Muscle of back (tissue), 11 donors: Measurements from ENCODE around the gene VASN. TPM values are rescaled to one million over a fixed set of nuclear protein-coding genes. Genes with fewer than 3 reads are reported as not detected.
"Not testable (repeated sequence)": the region's sequence is repeated elsewhere in the genome, so short reads cannot be mapped to it uniquely, and the experiment has no call there.

ENCODE experiments used
- DNase-seq, 3 donors: peaks; one replicate each; pipeline versions ENCODE4 v3.0.0 to v3.0.0-alpha.2; 2013
- polyA plus RNA-seq, 10 donors: library from polyadenylated mRNA; unstranded; fragments of 120-200 nt; gene quantifications; one replicate each; pipeline ENCODE4 v1.2.1, GENCODE V29; 2013; ENCODE audit not compliant: insufficient read length in 10 of 10

VASN gene
- polyA plus RNA-seq, 10 donors = 9.5 to 26.6 (median 14.3) TPM

GRCh38 chr16:4382795-4383357, 11.2 kb downstream of the VASN start:
- DNase-seq = peak in 1 of 3 donors; percentile 34

- peak in 1 of 3 donors; percentile 14 for DNase-seq
Measured at GRCh38 chr16:4383591-4384444, 12.2 kb downstream of the VASN start.

DNA sequence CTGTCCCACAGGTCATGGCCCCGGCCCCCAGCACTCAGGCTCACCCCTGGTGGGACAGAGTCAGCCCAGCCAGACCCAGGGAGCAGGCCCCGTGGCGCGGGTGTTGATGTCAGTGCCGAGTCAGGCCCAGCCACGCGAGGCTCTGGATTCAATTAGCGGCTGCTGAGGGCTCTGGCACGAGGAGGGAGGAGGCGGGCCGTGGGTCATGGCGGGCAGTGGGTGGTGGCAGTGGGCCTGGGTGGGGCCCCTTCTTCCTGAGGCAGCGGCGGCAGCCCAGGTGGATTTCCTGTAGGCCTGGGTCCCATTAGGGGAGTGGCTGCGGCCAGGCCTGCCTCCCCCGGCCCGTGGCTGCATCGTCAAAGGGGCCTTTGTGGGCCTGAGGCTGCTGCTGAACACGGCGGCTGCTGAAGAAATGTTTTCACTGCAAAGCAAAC, 12.9 kb downstream of the VASN start:
- peak in 1 of 3 donors; percentile 78 for DNase-seq

GRCh38 chr16:4385066-4385788, 13.6 kb downstream of the VASN start:
- DNase-seq = peak in 1 of 3 donors; percentile 41

DNA sequence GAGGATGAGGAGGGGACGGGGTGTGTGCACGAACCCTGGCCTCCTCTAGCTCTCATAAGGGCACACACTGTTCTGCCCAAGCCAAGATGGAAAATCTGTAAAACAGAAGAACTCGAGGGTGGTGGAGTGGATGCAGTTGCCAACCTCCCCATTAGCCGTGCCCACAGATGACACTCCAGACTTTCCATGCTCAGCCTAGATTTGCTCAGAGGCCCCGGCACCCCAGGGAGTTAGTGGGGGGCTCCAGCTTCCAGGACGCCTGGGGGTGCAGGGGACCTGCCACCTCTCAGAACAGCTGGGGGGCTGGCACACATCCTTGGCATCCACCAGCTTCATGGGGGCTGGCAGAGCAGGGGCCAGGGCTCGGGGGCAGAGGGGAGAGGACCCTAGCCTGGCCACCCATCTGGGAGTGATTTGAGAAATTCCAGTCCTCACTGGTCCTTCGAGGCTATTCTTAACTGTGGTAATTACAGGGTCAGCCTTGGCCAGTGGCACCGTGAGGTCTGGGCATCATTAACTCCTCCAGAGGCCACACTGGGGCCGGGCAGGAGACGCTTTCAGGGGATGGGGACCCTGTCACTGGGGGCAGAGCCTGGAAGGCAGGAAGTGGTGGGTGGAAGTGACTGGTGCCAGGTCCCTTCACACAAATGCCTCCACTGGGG, 14.3 kb downstream of the VASN start:
- DNase-seq = no peak

DNA sequence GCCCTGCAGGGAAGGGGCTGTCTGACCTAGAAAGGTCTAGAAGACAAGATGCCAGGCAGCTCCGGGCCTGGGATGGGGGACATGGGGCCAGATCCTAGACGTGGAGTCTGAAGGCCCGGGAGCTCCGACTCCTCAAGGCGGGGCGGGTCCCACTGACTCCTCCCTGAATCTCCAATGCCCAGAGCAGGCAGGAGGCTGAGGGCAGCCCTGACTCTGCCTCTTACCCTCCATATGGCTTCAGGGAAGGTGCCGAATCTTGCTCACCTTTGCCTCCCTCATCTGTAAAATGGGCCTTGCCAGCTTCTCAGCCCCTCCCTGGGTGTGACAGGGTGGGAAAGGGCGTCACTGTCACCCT, 14.8 kb downstream of the VASN start:
- peak in 1 of 3 donors; percentile 37 for DNase-seq

GRCh38 chr16:4386951-4387565, 15.4 kb downstream of the VASN start:
- DNase-seq = peak in 1 of 3 donors; percentile 18

DNA sequence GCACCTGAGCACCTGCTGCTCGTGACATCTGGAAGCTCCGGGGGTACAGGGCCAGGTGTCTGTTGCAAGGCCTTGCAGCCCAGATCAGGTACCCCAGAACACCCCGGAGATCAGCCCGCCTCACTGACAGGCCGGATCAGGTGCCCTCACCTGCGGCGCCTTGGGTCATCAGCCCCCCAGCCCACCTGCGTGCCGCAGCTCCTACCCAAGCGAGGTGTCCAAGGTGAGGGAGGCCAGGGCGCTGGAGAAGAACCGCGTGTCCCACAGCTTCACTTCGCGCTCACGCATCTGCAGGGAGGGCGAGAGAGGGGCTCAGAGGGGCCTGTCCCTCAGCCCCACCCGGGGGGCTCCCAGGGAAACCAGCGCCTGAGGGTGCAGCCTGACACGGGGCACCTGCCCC, 16.1 kb downstream of the VASN start:
- DNase-seq = peak in 1 of 3 donors; percentile 12

GRCh38 chr16:4388271-4389021, 16.8 kb downstream of the VASN start:
- peak in 1 of 3 donors; percentile 47 for DNase-seq

DNA sequence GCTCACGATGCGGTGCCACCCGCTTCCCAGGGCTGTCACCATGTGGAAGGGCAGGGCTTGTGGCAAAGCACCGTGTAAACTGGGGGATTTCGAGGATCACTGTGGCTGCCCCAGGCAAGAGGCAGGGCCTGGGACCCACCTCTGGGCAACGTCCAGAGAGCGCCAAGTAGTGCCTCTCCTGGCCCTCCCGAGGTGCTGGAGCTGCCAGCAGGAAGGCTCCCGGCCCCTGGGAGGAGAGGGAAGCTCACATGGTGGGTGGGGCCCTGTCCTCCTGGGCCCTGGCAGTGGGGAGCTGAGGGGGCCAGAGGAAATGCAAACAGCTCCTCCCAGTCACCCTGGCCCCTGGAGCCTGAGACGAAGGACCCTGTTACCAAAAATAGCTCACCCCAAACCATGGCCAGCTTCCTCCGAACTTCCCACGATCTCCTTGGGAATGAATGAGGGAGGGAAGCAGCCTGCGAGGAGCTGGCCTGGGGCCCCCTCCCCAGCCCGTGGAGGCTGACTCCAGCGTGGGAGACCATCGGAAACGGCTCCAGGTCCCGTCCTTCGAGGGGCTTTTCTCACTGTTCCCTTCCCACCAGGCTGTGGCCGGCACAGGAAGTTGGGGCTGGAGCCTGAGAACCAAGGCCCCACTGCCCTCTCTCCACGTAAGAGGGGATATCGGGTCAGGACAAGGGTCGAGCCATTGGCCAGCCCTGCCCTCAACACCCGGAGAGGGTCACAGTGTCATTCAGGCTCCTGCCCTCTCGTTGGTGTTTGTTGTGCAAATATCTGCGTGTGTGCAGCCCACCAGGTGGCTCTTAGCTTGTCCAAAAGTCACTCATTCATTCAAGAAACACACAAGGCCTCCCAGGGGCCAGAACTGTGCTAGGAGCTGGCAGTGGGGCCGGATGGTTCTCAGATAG, 17.7 kb downstream of the VASN start:
- DNase-seq = peak in 1 of 3 donors; percentile 63

- DNase-seq = peak in 1 of 3 donors; percentile 16
Measured at GRCh38 chr16:4390266-4391260, 18.9 kb downstream of the VASN start.

DNA sequence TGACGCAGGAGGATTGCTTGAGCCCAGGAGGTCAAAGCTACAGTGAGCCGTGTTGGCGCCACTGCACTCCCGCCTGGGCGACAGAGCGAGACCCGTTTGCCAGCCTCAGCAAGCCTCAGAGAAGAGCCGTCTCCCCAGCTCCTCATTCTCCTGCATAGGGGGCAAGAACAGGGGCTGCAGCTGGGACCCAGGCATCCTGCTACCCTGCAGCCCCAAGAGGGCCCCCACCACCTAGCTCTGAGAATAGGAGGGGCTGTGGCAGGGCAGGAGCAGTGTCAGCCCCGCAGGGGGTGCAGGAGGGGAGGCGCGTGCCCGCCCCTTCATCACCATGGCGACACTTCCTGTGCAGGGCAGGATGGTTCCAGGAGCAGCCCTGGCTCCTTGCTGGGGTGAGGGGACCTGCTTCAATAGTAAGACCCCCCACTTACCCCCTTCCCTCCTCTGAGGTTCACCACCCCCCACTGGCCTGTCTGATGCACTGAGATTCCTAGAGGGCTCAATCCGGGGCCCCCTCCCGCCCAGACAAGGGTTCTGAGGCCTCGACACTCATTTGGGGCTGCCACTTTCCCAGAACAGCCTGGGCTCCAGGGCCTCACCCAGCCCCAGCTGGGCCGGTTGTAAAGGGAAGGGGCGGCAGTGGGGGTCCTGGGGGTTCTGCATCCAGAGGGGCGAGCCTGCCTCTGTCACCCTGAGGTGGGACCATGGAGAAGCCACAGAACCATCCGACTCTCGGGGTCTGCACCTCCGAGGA, 20.2 kb downstream of the VASN start:
- DNase-seq = peak in 1 of 3 donors; percentile 41

DNA sequence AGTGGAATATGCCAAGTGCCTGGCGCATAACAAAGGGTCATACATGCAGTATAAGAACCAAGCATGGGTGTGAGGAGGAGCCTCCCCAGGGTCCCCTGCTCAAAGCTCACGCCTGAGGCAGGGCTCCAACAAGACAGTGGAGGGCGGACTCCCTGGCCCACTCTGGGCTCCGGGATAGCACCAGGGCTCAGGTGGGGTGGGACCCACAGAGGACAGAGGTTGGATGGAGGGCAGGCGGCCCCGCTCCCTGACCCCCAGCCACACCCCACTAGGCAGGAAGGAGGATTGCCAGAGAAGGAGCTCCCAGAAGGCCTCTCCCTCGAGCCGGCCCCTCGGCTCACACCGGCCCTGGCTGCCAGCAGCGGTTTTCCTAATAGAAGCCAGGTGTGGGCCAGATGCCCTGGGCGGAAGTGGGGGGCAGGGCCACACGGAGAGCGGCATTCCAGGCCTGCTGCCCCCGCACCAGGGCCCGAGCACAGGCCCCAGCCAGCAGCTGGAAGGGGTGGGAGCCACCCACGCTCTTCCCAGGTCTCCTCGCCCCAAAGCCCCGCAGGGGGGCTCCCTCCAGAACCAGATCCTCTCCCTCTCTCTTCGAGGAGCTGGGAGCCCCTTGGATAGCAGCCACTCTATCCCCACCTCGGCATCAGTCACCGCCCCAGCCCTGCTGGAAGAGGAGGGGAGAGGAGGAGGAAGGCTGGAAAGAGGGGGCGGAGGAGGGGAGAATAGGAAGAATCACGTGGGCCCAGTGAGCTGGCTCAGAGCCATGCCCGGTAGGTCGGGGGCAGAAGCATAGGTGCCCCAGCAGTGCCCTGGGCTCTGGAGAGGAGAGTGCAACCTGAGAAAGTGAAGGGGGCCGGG, 21.0 kb downstream of the VASN start:
- peak in 2 of 3 donors; percentile 77 to 83 for DNase-seq

GRCh38 chr16:4393240-4393600, 21.6 kb downstream of the VASN start:
- peak in 1 of 3 donors; percentile 63 for DNase-seq

- DNase-seq = not testable (repeated sequence)
Measured at GRCh38 chr16:4393850-4394249, 22.2 kb downstream of the VASN start.

- no peak for DNase-seq
Measured at GRCh38 chr16:4395055-4395726, 23.5 kb downstream of the VASN start.
